ENCODE measurements around the gene CREB3. TPM values are rescaled to one million over a fixed set of nuclear protein-coding genes. Genes with fewer than 3 reads are reported as not detected.

The CREB3 gene
- total RNA-seq, 1 experiment from 2014 or later = 22.4 TPM

GRCh38 chr9:35723908-35724307 lies 8.6 kb upstream of the CREB3 start:
- CTCF ChIA-PET = no interaction called here
- POLR2A ChIA-PET (ENCODE audit: unreplicated experiment) = no interaction called here

GRCh38 chr9:35725362-35725761 lies 7.1 kb upstream of the CREB3 start:
- H3K27me3 ChIP-seq (ENCODE audit: insufficient read depth, low read depth) = no peaks in the 10 kb centered on the region
- peaks cover 29% of the 10 kb centered on the region for H3K4me1 ChIP-seq (replicated peaks; ENCODE audit: insufficient read depth)
- BruUV-seq (replicated peaks) = no TSS peak
- ChIA-PET CTCF (no interaction called here), POLR2A (ENCODE audit: unreplicated experiment) (no interaction called here)
- no peaks in the 10 kb centered on the region for H3K9me3 ChIP-seq (ENCODE audit: insufficient read depth, low read depth)
- no peak overlapping the region for H3K27ac ChIP-seq
- TF ChIP-seq CTCF (conservative IDR thresholded peaks at IDR 0.05) = no peak
- no peak for TF ChIP-seq EZH2 (IDR thresholded peaks at IDR 0.05; ENCODE audit: low read depth)
- no peaks in the 10 kb centered on the region for H3K36me3 ChIP-seq (ENCODE audit: low read depth)
- no peaks in the 10 kb centered on the region for H3K9me2 ChIP-seq (ENCODE audit: insufficient read depth)
- no peak overlapping the region for H3K4me3 ChIP-seq
- peaks cover 35% of the 10 kb centered on the region for H3K79me2 ChIP-seq (ENCODE audit: low read depth)
- DNase-seq = no peak
- H2AFZ ChIP-seq = no peak overlapping the region
- peaks cover 6% of the 10 kb centered on the region; the same call in 1 of the 2 replicates for H4K20me1 ChIP-seq (ENCODE audit: insufficient read depth)
- H3K4me2 ChIP-seq = no peak overlapping the region
- intact Hi-C loops (cut with micrococcal nuclease; ENCODE audit: unreplicated experiment) = no loop called here
- no peaks in the 10 kb centered on the region; the same call in 1 of the 2 replicates for H3F3A ChIP-seq (ENCODE audit: insufficient read depth, low read depth)

More at GRCh38 chr9:35723908-35724307, 8.6 kb upstream of the CREB3 start:
- no peak overlapping the region for H3K4me3 ChIP-seq
- H3K27ac ChIP-seq = no peak overlapping the region
- H3K27me3 ChIP-seq (ENCODE audit: insufficient read depth, low read depth) = no peaks in the 10 kb centered on the region
- H3K4me2 ChIP-seq = no peak overlapping the region
- H3K36me3 ChIP-seq (ENCODE audit: low read depth) = no peaks in the 10 kb centered on the region
- no peak for DNase-seq
- H3K79me2 ChIP-seq (ENCODE audit: low read depth) = peaks cover 20% of the 10 kb centered on the region
- H3F3A ChIP-seq (ENCODE audit: insufficient read depth, low read depth) = no peaks in the 10 kb centered on the region
- intact Hi-C loops (cut with micrococcal nuclease; ENCODE audit: unreplicated experiment) = no loop called here
- no peak overlapping the region for H2AFZ ChIP-seq
- H3K4me1 ChIP-seq (replicated peaks; ENCODE audit: insufficient read depth) = peaks cover 15% of the 10 kb centered on the region
- no peak for TF ChIP-seq EZH2 (IDR thresholded peaks at IDR 0.05; ENCODE audit: low read depth)
- TF ChIP-seq CTCF (conservative IDR thresholded peaks at IDR 0.05) = no peak
- H4K20me1 ChIP-seq (ENCODE audit: insufficient read depth) = peaks cover 6% of the 10 kb centered on the region; the same call in 1 of the 2 replicates
- no peaks in the 10 kb centered on the region for H3K9me3 ChIP-seq (ENCODE audit: insufficient read depth, low read depth)
- H3K9me2 ChIP-seq (ENCODE audit: insufficient read depth) = no peaks in the 10 kb centered on the region
- BruUV-seq (replicated peaks) = no TSS peak

- peaks cover 36% of the 10 kb centered on the region for H3K4me1 ChIP-seq (replicated peaks; ENCODE audit: insufficient read depth)
- ChIA-PET CTCF (interaction anchor here (1.2 kb wide), 1 partner anchor 62 kb away, joined by 5 read pairs; the partner anchor contains the start of gene ARHGEF39), POLR2A (ENCODE audit: unreplicated experiment) (no interaction called here)
- DNase-seq = no peak
- H3K9me2 ChIP-seq (ENCODE audit: insufficient read depth) = no peaks in the 10 kb centered on the region
- H3F3A ChIP-seq (ENCODE audit: insufficient read depth, low read depth) = peaks cover 11% of the 10 kb centered on the region; the same call in 1 of the 2 replicates
- H2AFZ ChIP-seq = no peak overlapping the region
- H3K79me2 ChIP-seq (ENCODE audit: low read depth) = peaks cover 49% of the 10 kb centered on the region
- H3K36me3 ChIP-seq (ENCODE audit: low read depth) = no peaks in the 10 kb centered on the region
- intact Hi-C loops (cut with micrococcal nuclease; ENCODE audit: unreplicated experiment) = no loop called here
- no peak overlapping the region for H3K27ac ChIP-seq
- H3K4me3 ChIP-seq = no peak overlapping the region
- H3K4me2 ChIP-seq = no peak overlapping the region
- no peaks in the 10 kb centered on the region for H3K9me3 ChIP-seq (ENCODE audit: insufficient read depth, low read depth)
- no peak for TF ChIP-seq CTCF (conservative IDR thresholded peaks at IDR 0.05)
- H3K27me3 ChIP-seq (ENCODE audit: insufficient read depth, low read depth) = no peaks in the 10 kb centered on the region
- peaks cover 6% of the 10 kb centered on the region; the same call in 1 of the 2 replicates for H4K20me1 ChIP-seq (ENCODE audit: insufficient read depth)
- BruUV-seq (replicated peaks) = no TSS peak
These were observed 5.5 kb upstream of the CREB3 start for GRCh38 chr9:35726931-35727330.

All from PC-9 (cell line).